H9 (cell line): ENCODE measurements around the gene TRAP1. TPM values are rescaled to one million over a fixed set of nuclear protein-coding genes. Genes with fewer than 3 reads are reported as not detected.

Experiments
- DNase-seq: peaks from one replicate; pipeline ENCODE4 v3.0.0-alpha.2; 2017
- H2AFZ ChIP-seq: one replicate; pipeline ENCODE4 v1.6.1; 2013; ENCODE audit warnings: mild to moderate bottlenecking, low read length, control low read depth, moderate library complexity
- H2AK5ac ChIP-seq: 2 replicates; pipeline ENCODE4 v1.6.1; 2013; ENCODE audit warnings: low read length, control low read depth, mixed read lengths; ENCODE audit not compliant: insufficient read length
- H2BK120ac ChIP-seq: one replicate; pipeline ENCODE4 v1.6.1; 2013; ENCODE audit warnings: low read depth, mild to moderate bottlenecking, low read length, control low read depth, inconsistent platforms; ENCODE audit not compliant: poor library complexity, severe bottlenecking
- H2BK12ac ChIP-seq: 2 replicates; pipeline ENCODE4 v1.6.1; 2013; ENCODE audit warnings: low read length, control low read depth, mixed read lengths, low read depth; ENCODE audit not compliant: insufficient read length
- H2BK15ac ChIP-seq: 2 replicates; pipeline ENCODE4 v1.6.1; 2013; ENCODE audit warnings: low read depth, low read length, control low read depth
- H2BK20ac ChIP-seq: one replicate; pipeline ENCODE4 v1.6.1; 2013; ENCODE audit warnings: low read depth, mild to moderate bottlenecking, low read length, control low read depth, inconsistent platforms; ENCODE audit not compliant: poor library complexity, severe bottlenecking
- H2BK5ac ChIP-seq: 2 replicates; pipeline ENCODE4 v1.6.1; 2013; ENCODE audit warnings: low read length, control low read depth, mixed read lengths; ENCODE audit not compliant: insufficient read length
- H3K14ac ChIP-seq: 2 replicates; pipeline ENCODE4 v1.6.1; 2013; ENCODE audit warnings: low read length, control low read depth; ENCODE audit not compliant: insufficient read depth
- H3K18ac ChIP-seq: 2 replicates; pipeline ENCODE4 v1.6.1; 2013; ENCODE audit warnings: low read depth, mild to moderate bottlenecking, mixed read lengths, low read length, control low read depth; ENCODE audit not compliant: insufficient read length
- H3K23ac ChIP-seq: 2 replicates; pipeline ENCODE4 v1.6.1; 2013; ENCODE audit warnings: low read length, control low read depth, mixed read lengths, low read depth; ENCODE audit not compliant: insufficient read length
- H3K23me2 ChIP-seq: 2 replicates; pipeline ENCODE4 v1.6.1; 2013; ENCODE audit warnings: low read depth, mild to moderate bottlenecking, mixed read lengths, low read length, control low read depth; ENCODE audit not compliant: insufficient read length, poor library complexity, severe bottlenecking
- H3K27ac ChIP-seq: 2 replicates; pipeline ENCODE4 v1.5.1; 2013; ENCODE audit warnings: low read length, control low read depth, mixed read lengths, low read depth; ENCODE audit not compliant: insufficient read length
- H3K27me3 ChIP-seq: 2 replicates; pipeline ENCODE4 v1.6.1; 2013; ENCODE audit warnings: low read length, control low read depth, inconsistent platforms; ENCODE audit not compliant: insufficient read depth
- H3K4ac ChIP-seq: 2 replicates; pipeline ENCODE4 v1.6.1; 2013; ENCODE audit warnings: low read depth, mild to moderate bottlenecking, control low read depth, inconsistent platforms, low read length, moderate library complexity
- H3K4me1 ChIP-seq: 2 replicates; pipeline ENCODE4 v1.6.1; 2013; ENCODE audit warnings: low read length, control low read depth, inconsistent platforms; ENCODE audit not compliant: insufficient read depth
- H3K4me2 ChIP-seq: 2 replicates; pipeline ENCODE4 v1.6.1; 2013; ENCODE audit warnings: low read length, control low read depth, mixed read lengths; ENCODE audit not compliant: insufficient read length, insufficient read depth
- H3K56ac ChIP-seq: 2 replicates; pipeline ENCODE4 v1.6.1; 2013; ENCODE audit warnings: low read depth, mild to moderate bottlenecking, mixed read lengths, low read length, control low read depth; ENCODE audit not compliant: insufficient read length
- H3K79me1 ChIP-seq: 2 replicates; pipeline ENCODE4 v1.6.1; 2013; ENCODE audit warnings: low read depth, mild to moderate bottlenecking, moderate library complexity, low read length, control low read depth, inconsistent platforms; ENCODE audit not compliant: insufficient read depth, poor library complexity, severe bottlenecking
- H3K79me2 ChIP-seq: 2 replicates; pipeline ENCODE4 v1.6.1; 2013; ENCODE audit warnings: low read length, control low read depth, inconsistent platforms; ENCODE audit not compliant: insufficient read depth
- H3K9ac ChIP-seq: 2 replicates; pipeline ENCODE4 v1.6.1; 2013; ENCODE audit warnings: low read length, control low read depth, mixed read lengths; ENCODE audit not compliant: insufficient read length; ENCODE audit errors: extremely low read depth
- H3K9me3 ChIP-seq: one replicate; pipeline ENCODE4 v1.6.1; 2013; ENCODE audit warnings: low read depth, low read length, inconsistent platforms; ENCODE audit not compliant: control insufficient read depth
- H3T11ph ChIP-seq: one replicate; pipeline ENCODE4 v1.6.1; 2013; ENCODE audit warnings: mild to moderate bottlenecking, low read length, control low read depth, inconsistent platforms
- H4K20me1 ChIP-seq: one replicate; pipeline ENCODE4 v1.6.1; 2013; ENCODE audit not compliant: control insufficient read depth, insufficient read length, insufficient read depth
- H4K5ac ChIP-seq: 2 replicates; pipeline ENCODE4 v1.6.1; 2013; ENCODE audit warnings: low read depth, mild to moderate bottlenecking, mixed read lengths, low read length, control low read depth; ENCODE audit not compliant: insufficient read length
- H4K8ac ChIP-seq: replicated peaks from 2 replicates; pipeline ENCODE4 v1.6.1; 2013; ENCODE audit warnings: low read length, control low read depth, mixed read lengths, low read depth; ENCODE audit not compliant: insufficient read length
- H4K91ac ChIP-seq: 2 replicates; pipeline ENCODE4 v1.6.1; 2013; ENCODE audit warnings: low read depth, mild to moderate bottlenecking, moderate library complexity, mixed read lengths, low read length, control low read depth; ENCODE audit not compliant: insufficient read length
- H3K27ac Mint-ChIP-seq, 3 experiments: 2 replicates in 2 of 3; 3 replicates in 1 of 3; pipeline ENCODE4 v1.8.0; 2020 to 2021; ENCODE audit warnings: mixed read lengths in 3 of 3, mild to moderate bottlenecking in 1 of 3, moderate library complexity in 1 of 3
- H3K27me3 Mint-ChIP-seq: 2 replicates; pipeline ENCODE4 v1.8.0; 2021; ENCODE audit warnings: low read depth, mild to moderate bottlenecking, moderate library complexity, mixed read lengths
- H3K36me3 Mint-ChIP-seq, 3 experiments: 2 replicates in 2 of 3; 3 replicates in 1 of 3; pipeline ENCODE4 v1.8.0; 2020 to 2021; ENCODE audit warnings: low read depth in 3 of 3, mixed read lengths in 3 of 3; ENCODE audit not compliant: insufficient read depth in 1 of 3
- H3K4me1 Mint-ChIP-seq, 2 experiments: 2 replicates each; pipeline ENCODE4 v1.8.0; 2020; ENCODE audit warnings: mixed read lengths in 2 of 2
- H3K4me3 Mint-ChIP-seq, 2 experiments: 2 replicates in 1 of 2; 3 replicates in 1 of 2; pipeline ENCODE4 v1.8.0; 2020 to 2021; ENCODE audit warnings: mild to moderate bottlenecking in 2 of 2, mixed read lengths in 2 of 2, moderate library complexity in 1 of 2
- H3K9me3 Mint-ChIP-seq, 2 experiments: 2 replicates in 1 of 2; 3 replicates in 1 of 2; pipeline ENCODE4 v1.8.0; 2020; ENCODE audit warnings: mild to moderate bottlenecking in 2 of 2, mixed read lengths in 2 of 2, moderate library complexity in 1 of 2
- WGBS: extraction: QIAGEN DNeasy Blood & Tissue Kit; methylation state at CpG from one replicate; pipeline ENCODE4 v1.1.7; 2013; ENCODE audit warnings: missing lambda C conversion rate, low lambda C conversion rate, mixed read lengths; ENCODE audit not compliant: insufficient read length; ENCODE audit errors: extremely low coverage; 5-methylcytosine and 5-hydroxymethylcytosine counted together
- total RNA-seq: library from RNA; stranded (reverse); gene quantifications from 2 replicates; pipeline ENCODE4 v1.2.1, GENCODE V29; 2021
- TF ChIP-seq, protein P1 (sequence below): fragments of 200-600 bp; sonication (generic); conservative IDR thresholded peaks from 3 replicates; pipeline ENCODE4 v1.8.0; 2021; ENCODE audit warnings: antibody characterized with exemption, mild to moderate bottlenecking

The TRAP1 gene
- total RNA-seq, 1 experiment from 2014 or later, result 211 TPM

DNA sequence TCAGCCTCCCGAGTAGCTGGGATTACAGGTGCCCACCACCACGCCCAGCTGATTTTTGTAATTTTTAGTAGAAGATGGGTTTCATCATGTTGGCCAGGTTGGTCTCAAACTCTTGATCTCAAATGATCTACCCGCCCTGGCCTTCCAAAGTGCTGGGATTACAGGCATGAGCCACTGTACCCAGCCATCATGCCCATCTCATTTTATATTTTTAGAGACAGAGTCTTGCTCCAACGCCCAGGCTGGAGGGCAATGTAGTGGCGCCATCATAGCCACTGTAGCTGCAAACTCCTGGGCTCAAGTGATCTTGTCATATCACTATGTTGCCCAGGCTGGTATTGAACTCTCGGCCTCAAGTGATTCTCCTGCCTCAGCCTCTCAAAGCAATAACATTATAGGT, 43.2 kb upstream of the TRAP1 start:
- no peak for DNase-seq
- H3K4me2 ChIP-seq, result no peak overlapping the region
- H3K27me3 ChIP-seq, result no peaks in the 10 kb centered on the region
- no CpG with 5 or more reads among the region's 6 CpGs for WGBS
- Mint-ChIP-seq H3K4me1 (no peaks in the 10 kb centered on the region), H3K27me3 (no peaks in the 10 kb centered on the region), H3K4me3 (no peak overlapping the region), H3K36me3 (peaks cover 7 to 83% (median 51%) of the 10 kb centered on the region in 3 experiments; a peak in 6 of 7 replicates), H3K27ac (no peak overlapping the region), H3K9me3 (no peaks in the 10 kb centered on the region)
- no peaks in the 10 kb centered on the region for H4K20me1 ChIP-seq
- H2AK5ac ChIP-seq, result no peak overlapping the region
- H3K23me2 ChIP-seq, result no peaks in the 10 kb centered on the region
- no peaks in the 10 kb centered on the region for H3K9me3 ChIP-seq
- H4K8ac ChIP-seq, result no peak overlapping the region
- H2BK120ac ChIP-seq, result no peak overlapping the region
- H3T11ph ChIP-seq, result no peak overlapping the region
- no peak overlapping the region for H2BK5ac ChIP-seq
- TF ChIP-seq, protein P1, sequence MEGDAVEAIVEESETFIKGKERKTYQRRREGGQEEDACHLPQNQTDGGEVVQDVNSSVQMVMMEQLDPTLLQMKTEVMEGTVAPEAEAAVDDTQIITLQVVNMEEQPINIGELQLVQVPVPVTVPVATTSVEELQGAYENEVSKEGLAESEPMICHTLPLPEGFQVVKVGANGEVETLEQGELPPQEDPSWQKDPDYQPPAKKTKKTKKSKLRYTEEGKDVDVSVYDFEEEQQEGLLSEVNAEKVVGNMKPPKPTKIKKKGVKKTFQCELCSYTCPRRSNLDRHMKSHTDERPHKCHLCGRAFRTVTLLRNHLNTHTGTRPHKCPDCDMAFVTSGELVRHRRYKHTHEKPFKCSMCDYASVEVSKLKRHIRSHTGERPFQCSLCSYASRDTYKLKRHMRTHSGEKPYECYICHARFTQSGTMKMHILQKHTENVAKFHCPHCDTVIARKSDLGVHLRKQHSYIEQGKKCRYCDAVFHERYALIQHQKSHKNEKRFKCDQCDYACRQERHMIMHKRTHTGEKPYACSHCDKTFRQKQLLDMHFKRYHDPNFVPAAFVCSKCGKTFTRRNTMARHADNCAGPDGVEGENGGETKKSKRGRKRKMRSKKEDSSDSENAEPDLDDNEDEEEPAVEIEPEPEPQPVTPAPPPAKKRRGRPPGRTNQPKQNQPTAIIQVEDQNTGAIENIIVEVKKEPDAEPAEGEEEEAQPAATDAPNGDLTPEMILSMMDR, result no peak
- no peak overlapping the region for H3K27ac ChIP-seq
- no peak overlapping the region for H3K4ac ChIP-seq
- no peak overlapping the region for H3K56ac ChIP-seq
- no peak overlapping the region for H4K91ac ChIP-seq
- H2BK15ac ChIP-seq, result no peak overlapping the region
- H3K79me2 ChIP-seq, result no peaks in the 10 kb centered on the region
- no peak overlapping the region for H3K18ac ChIP-seq
- H2BK20ac ChIP-seq, result no peak overlapping the region
- peaks cover 6% of the 10 kb centered on the region for H3K79me1 ChIP-seq
- H3K14ac ChIP-seq, result no peak overlapping the region
- H2AFZ ChIP-seq, result no peak overlapping the region
- H3K23ac ChIP-seq, result no peak overlapping the region
- no peak overlapping the region for H3K9ac ChIP-seq
- H4K5ac ChIP-seq, result no peak overlapping the region
- no peak overlapping the region for H2BK12ac ChIP-seq
- H3K4me1 ChIP-seq, result no peaks in the 10 kb centered on the region
